A549 treated with ZK216348 at 1 μM for 4 hours (cell line): ENCODE measurements around the gene WDR13. TPM values are rescaled to one million over a fixed set of nuclear protein-coding genes. Genes with fewer than 3 reads are reported as not detected.

Source experiments
- total RNA-seq: library from RNA; stranded (reverse); fragments of 200-300 nt; extraction: Qiagen RNA extraction; gene quantifications from 5 replicates; pipeline ENCODE4 v1.2.3, GENCODE V29; 2022; ENCODE audit warnings: low read depth

The WDR13 gene
- total RNA-seq = 56.8 to 92.4 TPM (median 73.5 TPM) in 5 replicates

GRCh38 chrX:48597353-48598264 lies at the start of gene WDR13:
Gene WDR13 (plus strand): TSS chrX:48597492. CDS start chrX:48597997, 505 bp downstream.

DNA sequence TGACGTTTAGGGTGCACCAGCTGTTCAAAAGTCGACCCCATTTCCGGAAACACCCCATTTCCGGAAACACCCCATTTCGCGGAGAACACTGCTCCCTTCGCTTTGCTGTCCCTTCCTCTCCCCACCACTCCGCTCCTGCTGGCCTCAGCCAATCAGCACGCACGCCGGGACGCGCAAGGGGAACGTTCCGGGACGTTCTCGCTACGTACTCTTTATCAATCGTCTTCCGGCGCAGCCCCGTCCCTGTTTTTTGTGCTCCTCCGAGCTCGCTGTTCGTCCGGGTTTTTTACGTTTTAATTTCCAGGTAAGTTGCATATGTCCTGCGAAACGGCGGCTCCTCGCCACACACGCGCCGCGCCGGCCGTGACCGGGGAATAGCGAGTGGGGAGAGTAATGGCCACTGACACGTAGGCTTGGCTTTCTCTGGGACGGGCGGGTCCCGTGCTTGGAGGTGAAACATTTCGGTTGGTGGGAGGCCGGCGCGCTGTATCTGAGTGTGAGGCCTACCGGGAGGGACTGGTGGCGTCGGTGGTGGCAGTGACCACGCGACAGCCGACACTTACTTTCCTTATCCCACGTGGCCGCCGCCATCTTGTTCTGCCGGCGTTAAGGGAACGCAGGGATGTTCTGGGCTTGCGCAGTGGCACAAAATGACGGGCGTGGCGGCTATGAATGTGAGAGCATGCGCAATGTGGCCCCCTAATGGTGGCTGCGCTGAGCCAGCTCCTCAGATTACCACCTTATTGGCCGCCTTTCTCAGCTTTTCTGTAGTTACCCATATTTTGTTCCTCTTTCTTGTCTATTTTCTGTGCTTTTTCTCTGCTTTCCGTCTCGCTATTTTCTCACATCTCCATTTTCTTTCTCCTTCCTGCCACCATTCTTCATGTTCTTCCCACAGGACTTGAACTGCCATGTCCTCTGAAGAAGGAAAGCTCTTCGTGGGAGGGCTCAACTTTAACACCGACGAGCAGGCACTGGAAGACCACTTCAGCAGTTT lies 22.7 kb upstream of the WDR13 start, which contains the start of gene RBM3:
Gene RBM3 (plus strand): TSS at position 215 of the 997 bp plus-strand sequence. CDS start 697 bp downstream, at position 912.

Other genes starting within 250 kb of the WDR13 start
- not detected in 5 replicates for gene SSX3, start 240.8 kb upstream of the WDR13 start, total RNA-seq
- not detected in 5 replicates for gene SSX4, start 214.0 kb upstream of the WDR13 start, total RNA-seq
- not detected in 5 replicates for gene SSX4B, start 185.5 kb upstream of the WDR13 start, total RNA-seq
- gene SLC38A5, start 127.2 kb upstream of the WDR13 start, total RNA-seq = 0.32 to 0.38 TPM (median 0.35 TPM) in 3 of 5 replicates, not detected in the others
- 64.7 to 76.3 TPM (median 69.2 TPM) in 5 replicates for gene FTSJ1, start 121.3 kb upstream of the WDR13 start, total RNA-seq
- gene PORCN, start 88.5 kb upstream of the WDR13 start, total RNA-seq = 12.4 to 19.4 TPM (median 18.0 TPM) in 5 replicates
- 111 to 149 TPM (median 144 TPM) in 5 replicates for gene EBP, start 75.7 kb upstream of the WDR13 start, total RNA-seq
- 9.4 to 13.6 TPM (median 12.3 TPM) in 5 replicates for gene TBC1D25, start 57.8 kb upstream of the WDR13 start, total RNA-seq
- gene RBM3, start 23.0 kb upstream of the WDR13 start, total RNA-seq = 327 to 627 TPM (median 354 TPM) in 5 replicates
- gene WAS, start 86.3 kb downstream of the WDR13 start, total RNA-seq = 0.13 to 0.52 TPM (median 0.19 TPM) in 4 of 5 replicates, not detected in the other
- 17.4 to 24.2 TPM (median 23.1 TPM) in 5 replicates for gene SUV39H1, start 99.2 kb downstream of the WDR13 start, total RNA-seq
- not detected in 5 replicates for gene GLOD5, start 164.3 kb downstream of the WDR13 start, total RNA-seq
- gene GATA1, start 189.1 kb downstream of the WDR13 start, total RNA-seq = not detected in 5 replicates
- gene HDAC6, start 204.6 kb downstream of the WDR13 start, total RNA-seq = 24.5 to 38.5 TPM (median 32.5 TPM) in 5 replicates
- gene ERAS, start 229.0 kb downstream of the WDR13 start, total RNA-seq = 0.19 TPM in 1 of 5 replicates, not detected in the others
- 14.2 to 57.6 TPM (median 52.0 TPM) in 5 replicates for gene PCSK1N, start 238.1 kb downstream of the WDR13 start, total RNA-seq